IPS-18a (cell line): ENCODE data around the gene GJA9.
"Not testable (repeated sequence)": the region's sequence is repeated elsewhere in the genome, so short reads cannot be mapped to it uniquely, and the experiment has no call there.

Source experiments
- H3K27ac ChIP-seq: one replicate; pipeline ENCODE4 v1.5.1; 2013; ENCODE audit warnings: low read length
- H3K27me3 ChIP-seq: one replicate; pipeline ENCODE4 v1.6.1; 2013; ENCODE audit warnings: mild to moderate bottlenecking, low read length; ENCODE audit not compliant: control insufficient read depth, insufficient read depth
- H3K36me3 ChIP-seq: one replicate; pipeline ENCODE4 v1.6.1; 2013; ENCODE audit warnings: low read depth, low read length; ENCODE audit not compliant: control insufficient read depth
- H3K4me1 ChIP-seq: one replicate; pipeline ENCODE4 v1.6.1; 2013; ENCODE audit warnings: low read depth, low read length; ENCODE audit not compliant: control insufficient read depth
- H3K4me3 ChIP-seq: one replicate; pipeline ENCODE4 v1.5.1; 2013; ENCODE audit warnings: low read length
- H3K9ac ChIP-seq: one replicate; pipeline ENCODE4 v1.6.1; 2013; ENCODE audit warnings: mild to moderate bottlenecking, low read length, moderate library complexity
- H3K9me3 ChIP-seq: one replicate; pipeline ENCODE4 v1.6.1; 2013; ENCODE audit warnings: low read depth, low read length; ENCODE audit not compliant: control insufficient read depth

The GJA9 gene

GRCh38 chr1:38881487-38881886 is at the start of gene GJA9:
TSS of gene GJA9 (minus strand) at chr1:38881587. CDS start at chr1:38876098, 5,489 bp downstream.
- no peak within 1 kb of the TSS for H3K4me3 ChIP-seq
- no peak within 1 kb of the TSS for H3K9ac ChIP-seq
- no peaks in the 10 kb centered on the region for H3K4me1 ChIP-seq
- no peaks in the 10 kb centered on the region for H3K36me3 ChIP-seq
- H3K27me3 ChIP-seq = no peaks in the 10 kb centered on the region
- no peak within 1 kb of the TSS for H3K27ac ChIP-seq
- H3K9me3 ChIP-seq = no peaks in the 10 kb centered on the region

- H3K27ac ChIP-seq = no peak overlapping the region
- no peaks in the 10 kb centered on the region for H3K4me1 ChIP-seq
- no peak overlapping the region for H3K9ac ChIP-seq
- no peak overlapping the region for H3K4me3 ChIP-seq
- H3K27me3 ChIP-seq = no peaks in the 10 kb centered on the region
- H3K36me3 ChIP-seq = no peaks in the 10 kb centered on the region
- H3K9me3 ChIP-seq = no peaks in the 10 kb centered on the region
Measured at GRCh38 chr1:38929476-38929875, 48.1 kb upstream of the GJA9 start.

- H3K9ac ChIP-seq = no peak overlapping the region
- no peaks in the 10 kb centered on the region for H3K9me3 ChIP-seq
- H3K4me3 ChIP-seq = no peak overlapping the region
- H3K36me3 ChIP-seq = no peaks in the 10 kb centered on the region
- no peaks in the 10 kb centered on the region for H3K4me1 ChIP-seq
- H3K27ac ChIP-seq = no peak overlapping the region
- H3K27me3 ChIP-seq = no peaks in the 10 kb centered on the region
Measured at GRCh38 chr1:38929054-38929453, 47.7 kb upstream of the GJA9 start.

GRCh38 chr1:38926091-38926490 is 44.7 kb upstream of the GJA9 start:
- Histone ChIP-seq H3K9ac (no peak overlapping the region), H3K4me1 (no peaks in the 10 kb centered on the region), H3K9me3 (no peaks in the 10 kb centered on the region), H3K27ac (no peak overlapping the region), H3K27me3 (no peaks in the 10 kb centered on the region), H3K4me3 (no peak overlapping the region), H3K36me3 (no peaks in the 10 kb centered on the region)

- H3K4me1 ChIP-seq = no peaks in the 10 kb centered on the region
- no peak overlapping the region for H3K9ac ChIP-seq
- H3K4me3 ChIP-seq = no peak overlapping the region
- H3K27ac ChIP-seq = no peak overlapping the region
- no peaks in the 10 kb centered on the region for H3K27me3 ChIP-seq
- no peaks in the 10 kb centered on the region for H3K9me3 ChIP-seq
- no peaks in the 10 kb centered on the region for H3K36me3 ChIP-seq
Measured at GRCh38 chr1:38925391-38925790, 44.0 kb upstream of the GJA9 start.

- Histone ChIP-seq H3K4me3 (no peak overlapping the region), H3K9ac (no peak overlapping the region), H3K9me3 (no peaks in the 10 kb centered on the region), H3K36me3 (no peaks in the 10 kb centered on the region), H3K27ac (no peak overlapping the region), H3K27me3 (no peaks in the 10 kb centered on the region), H3K4me1 (no peaks in the 10 kb centered on the region)
Measured at GRCh38 chr1:38923607-38924006, 42.2 kb upstream of the GJA9 start.

- Histone ChIP-seq H3K9ac (no peak overlapping the region), H3K27me3 (no peaks in the 10 kb centered on the region), H3K27ac (no peak overlapping the region), H3K36me3 (no peaks in the 10 kb centered on the region), H3K9me3 (no peaks in the 10 kb centered on the region), H3K4me3 (no peak overlapping the region), H3K4me1 (no peaks in the 10 kb centered on the region)
Measured at GRCh38 chr1:38919130-38919529, 37.7 kb upstream of the GJA9 start.

GRCh38 chr1:38918568-38918967 is 37.2 kb upstream of the GJA9 start:
- no peaks in the 10 kb centered on the region for H3K4me1 ChIP-seq
- H3K27ac ChIP-seq = no peak overlapping the region
- no peak overlapping the region for H3K9ac ChIP-seq
- H3K4me3 ChIP-seq = no peak overlapping the region
- no peaks in the 10 kb centered on the region for H3K36me3 ChIP-seq
- H3K9me3 ChIP-seq = no peaks in the 10 kb centered on the region
- H3K27me3 ChIP-seq = no peaks in the 10 kb centered on the region

- Histone ChIP-seq H3K36me3 (no peaks in the 10 kb centered on the region), H3K9me3 (no peaks in the 10 kb centered on the region), H3K4me1 (no peaks in the 10 kb centered on the region), H3K27ac (no peak overlapping the region), H3K4me3 (no peak overlapping the region), H3K27me3 (no peaks in the 10 kb centered on the region), H3K9ac (no peak overlapping the region)
Measured at GRCh38 chr1:38917772-38918171, 36.4 kb upstream of the GJA9 start.

- H3K9ac ChIP-seq = no peak overlapping the region
- H3K36me3 ChIP-seq = no peaks in the 10 kb centered on the region
- no peaks in the 10 kb centered on the region for H3K9me3 ChIP-seq
- no peak overlapping the region for H3K4me3 ChIP-seq
- no peaks in the 10 kb centered on the region for H3K27me3 ChIP-seq
- H3K4me1 ChIP-seq = no peaks in the 10 kb centered on the region
- no peak overlapping the region for H3K27ac ChIP-seq
Measured at GRCh38 chr1:38917337-38917736, 36.0 kb upstream of the GJA9 start.

- no peaks in the 10 kb centered on the region for H3K27me3 ChIP-seq
Measured at GRCh38 chr1:38915352-38915948, 34.1 kb upstream of the GJA9 start.

GRCh38 chr1:38914908-38915307 is 33.5 kb upstream of the GJA9 start:
- not testable (repeated sequence) for H3K36me3 ChIP-seq, H3K4me3 ChIP-seq, H3K9ac ChIP-seq, H3K9me3 ChIP-seq, H3K4me1 ChIP-seq, H3K27me3 ChIP-seq, H3K27ac ChIP-seq

More at GRCh38 chr1:38915352-38915948, 34.1 kb upstream of the GJA9 start:
- Histone ChIP-seq H3K4me3 (no peak overlapping the region), H3K4me1 (no peaks in the 10 kb centered on the region), H3K27ac (no peak overlapping the region), H3K9ac (no peak overlapping the region), H3K36me3 (no peaks in the 10 kb centered on the region), H3K9me3 (no peaks in the 10 kb centered on the region)
